ENCODE measurements around the gene TC2N. TPM values are rescaled to one million over a fixed set of nuclear protein-coding genes. Genes with fewer than 3 reads are reported as not detected.

The TC2N gene
- total RNA-seq, 4 donors from 2014 or later: 19.9 to 38.6 (median 29.2) TPM

- 53 to 83% methylated on average over 2 to 3 of the region's 4 CpGs for WGBS, 2 donors (ENCODE audit: low coverage in 1 of 2)
- H3K36me3 ChIP-seq: no peaks in the 10 kb centered on the region
- H3K4me3 ChIP-seq: no peak overlapping the region
- no peaks in the 10 kb centered on the region for H3K9me3 ChIP-seq
- peaks cover 0 to 10% (median 0%) of the 10 kb centered on the region in 3 donors for H3K4me1 ChIP-seq
- no peak for TF ChIP-seq CTCF (IDR thresholded peaks at IDR 0.05)
- no peak for TF ChIP-seq POLR2AphosphoS5 (IDR thresholded peaks at IDR 0.05)
- TF ChIP-seq EP300 (IDR thresholded peaks at IDR 0.05): no peak
- peak overlapping the region in 1 of 4 donors; percentile 20 for H3K27ac ChIP-seq
- no peak for ATAC-seq
- H3K27me3 ChIP-seq: no peaks in the 10 kb centered on the region
Observed at GRCh38 chr14:91753501-91754128, 113.7 kb downstream of the TC2N start.

- Histone ChIP-seq H3K36me3 (no peaks in the 10 kb centered on the region), H3K27ac (peak overlapping the region in 1 of 4 donors; percentile 18), H3K4me1 (peaks cover 0 to 10% (median 0%) of the 10 kb centered on the region in 3 donors), H3K4me3 (no peak overlapping the region), H3K9me3 (no peaks in the 10 kb centered on the region), H3K27me3 (no peaks in the 10 kb centered on the region)
- ATAC-seq: no peak
- no peak for TF ChIP-seq EP300 (IDR thresholded peaks at IDR 0.05)
- TF ChIP-seq CTCF (IDR thresholded peaks at IDR 0.05): no peak
- no peak for TF ChIP-seq POLR2AphosphoS5 (IDR thresholded peaks at IDR 0.05)
- no peak for TF ChIP-seq POLR2A (IDR thresholded peaks at IDR 0.05)
- 14 to 33% methylated on average over 1 of the region's 1 CpG for WGBS, 2 donors (ENCODE audit: low coverage in 1 of 2)
Observed at GRCh38 chr14:91752961-91753360, 114.4 kb downstream of the TC2N start.

GRCh38 chr14:91751719-91752118, 115.6 kb downstream of the TC2N start:
- Histone ChIP-seq H3K9me3 (no peaks in the 10 kb centered on the region), H3K27me3 (no peaks in the 10 kb centered on the region), H3K4me1 (peaks cover 0 to 10% (median 0%) of the 10 kb centered on the region in 3 donors), H3K27ac (no peak overlapping the region), H3K36me3 (no peaks in the 10 kb centered on the region), H3K4me3 (no peak overlapping the region)
- 88 to 100% methylated on average over 1 of the region's 2 CpGs for WGBS, 2 donors (ENCODE audit: low coverage in 1 of 2)
- no peak for TF ChIP-seq POLR2AphosphoS5 (IDR thresholded peaks at IDR 0.05)
- TF ChIP-seq EP300 (IDR thresholded peaks at IDR 0.05): no peak
- TF ChIP-seq CTCF (IDR thresholded peaks at IDR 0.05): no peak
- ATAC-seq: no peak

- peaks cover 0 to 10% (median 0%) of the 10 kb centered on the region in 3 donors for H3K4me1 ChIP-seq
- no peaks in the 10 kb centered on the region for H3K27me3 ChIP-seq
- no peaks in the 10 kb centered on the region for H3K9me3 ChIP-seq
- no peaks in the 10 kb centered on the region for H3K36me3 ChIP-seq
- ATAC-seq: no peak
- WGBS, 2 donors (ENCODE audit: low coverage in 1 of 2): 72 to 89% methylated on average over 3 of the region's 3 CpGs
- no peak overlapping the region for H3K4me3 ChIP-seq
- TF ChIP-seq EP300 (IDR thresholded peaks at IDR 0.05): no peak
- TF ChIP-seq POLR2A (IDR thresholded peaks at IDR 0.05): no peak
- no peak for TF ChIP-seq POLR2AphosphoS5 (IDR thresholded peaks at IDR 0.05)
- TF ChIP-seq CTCF (IDR thresholded peaks at IDR 0.05): no peak
- H3K27ac ChIP-seq: no peak overlapping the region
Observed at GRCh38 chr14:91750634-91751198, 116.6 kb downstream of the TC2N start.

GRCh38 chr14:91749868-91750267, 117.5 kb downstream of the TC2N start:
- no peaks in the 10 kb centered on the region for H3K27me3 ChIP-seq
- no peak for TF ChIP-seq POLR2AphosphoS5 (IDR thresholded peaks at IDR 0.05)
- TF ChIP-seq CTCF (IDR thresholded peaks at IDR 0.05): no peak
- no peak for TF ChIP-seq POLR2A (IDR thresholded peaks at IDR 0.05)
- TF ChIP-seq EP300 (IDR thresholded peaks at IDR 0.05): no peak
- H3K9me3 ChIP-seq: no peaks in the 10 kb centered on the region
- peaks cover 0 to 9% (median 0%) of the 10 kb centered on the region in 3 donors for H3K4me1 ChIP-seq
- no peak for ATAC-seq
- H3K27ac ChIP-seq: no peak overlapping the region
- H3K36me3 ChIP-seq: no peaks in the 10 kb centered on the region
- WGBS, 2 donors (ENCODE audit: low coverage in 1 of 2): 34 to 68% methylated on average over 2 of the region's 2 CpGs
- H3K4me3 ChIP-seq: no peak overlapping the region
